ENCODE results near the gene TLR9.

The TLR9 gene

GRCh38 chr3:52173101-52173500 is 52.3 kb downstream of the TLR9 start:
- no peak for DNase-seq (ENCODE audit: low read depth in 2 of 2)

GRCh38 chr3:52172262-52172757 is 53.1 kb downstream of the TLR9 start:
- no peak for DNase-seq (ENCODE audit: low read depth in 2 of 2)

GRCh38 chr3:52171514-52172261 is 53.8 kb downstream of the TLR9 start:
- no peak for DNase-seq (ENCODE audit: low read depth in 2 of 2)

All from stimulated activated CD4-positive, alpha-beta T cell treated with anti-CD3 and anti-CD28 coated beads, Interleukin-1b, Interleukin-23, amount 100 ng/mL, for 1 hour (primary cell).